Mesendoderm (in vitro differentiated cells): Measurements from ENCODE around the gene PATZ1.

Experiments
- DNase-seq: peaks from one replicate; pipeline ENCODE4 v3.0.0; 2013
- H2AK5ac ChIP-seq: 2 replicates; pipeline ENCODE4 v1.6.1; 2013; ENCODE audit warnings: low read length, inconsistent platforms
- H2BK120ac ChIP-seq: 2 replicates; pipeline ENCODE4 v1.6.1; 2013; ENCODE audit warnings: low read depth, mild to moderate bottlenecking, low read length, moderate library complexity, mixed read lengths
- H2BK15ac ChIP-seq: replicated peaks from 2 replicates; pipeline ENCODE4 v1.6.1; 2013; ENCODE audit warnings: low read depth, mild to moderate bottlenecking, moderate library complexity
- H2BK5ac ChIP-seq: 2 replicates; pipeline ENCODE4 v1.6.1; 2013; ENCODE audit warnings: low read length, inconsistent platforms
- H3K18ac ChIP-seq: 2 replicates; pipeline ENCODE4 v1.6.1; 2013; ENCODE audit warnings: mild to moderate bottlenecking, low read length, mixed read lengths
- H3K23ac ChIP-seq: one replicate; pipeline ENCODE4 v1.6.1; 2013; ENCODE audit warnings: low read length
- H3K27ac ChIP-seq: 2 replicates; pipeline ENCODE4 v1.5.1; 2013; ENCODE audit warnings: low read depth, mild to moderate bottlenecking, inconsistent platforms, low read length, moderate library complexity
- H3K27me3 ChIP-seq: 2 replicates; pipeline ENCODE4 v1.6.1; 2013; ENCODE audit warnings: low read length, control low read depth, mild to moderate bottlenecking, inconsistent platforms; ENCODE audit not compliant: insufficient read depth, poor library complexity
- H3K36me3 ChIP-seq: 2 replicates; pipeline ENCODE4 v1.6.1; 2013; ENCODE audit warnings: low read length, inconsistent platforms; ENCODE audit not compliant: control insufficient read depth, insufficient read depth
- H3K4ac ChIP-seq: one replicate; pipeline ENCODE4 v1.6.1; 2013; ENCODE audit warnings: low read depth, mild to moderate bottlenecking, low read length, moderate library complexity
- H3K4me1 ChIP-seq: 2 replicates; pipeline ENCODE4 v1.6.1; 2013; ENCODE audit warnings: low read depth, low read length, inconsistent platforms; ENCODE audit not compliant: control insufficient read depth
- H3K4me2 ChIP-seq: 2 replicates; pipeline ENCODE4 v1.6.1; 2013; ENCODE audit warnings: low read length
- H3K4me3 ChIP-seq: 2 replicates; pipeline ENCODE4 v1.5.1; 2013; ENCODE audit warnings: mild to moderate bottlenecking, low read length
- H3K56ac ChIP-seq: one replicate; pipeline ENCODE4 v1.6.1; 2013; ENCODE audit warnings: low read length
- H3K79me1 ChIP-seq: 2 replicates; pipeline ENCODE4 v1.6.1; 2013; ENCODE audit warnings: low read length, inconsistent platforms
- H3K79me2 ChIP-seq: 2 replicates; pipeline ENCODE4 v1.6.1; 2013; ENCODE audit warnings: mild to moderate bottlenecking, low read length; ENCODE audit not compliant: control insufficient read depth, insufficient read depth
- H3K9ac ChIP-seq: 2 replicates; pipeline ENCODE4 v1.6.1; 2013; ENCODE audit warnings: low read length, inconsistent platforms
- H4K5ac ChIP-seq: one replicate; pipeline ENCODE4 v1.6.1; 2013; ENCODE audit warnings: low read length
- H4K8ac ChIP-seq: one replicate; pipeline ENCODE4 v1.6.1; 2013; ENCODE audit warnings: low read depth, mild to moderate bottlenecking, control low read depth, low read length, moderate library complexity
- whole genome bisulfite sequencing: extraction: QIAGEN DNeasy Blood & Tissue Kit; methylation state at CpG from one replicate; pipeline ENCODE4 v1.1.7; 2013; ENCODE audit warnings: low lambda C conversion rate, missing lambda C conversion rate; ENCODE audit not compliant: insufficient coverage; ENCODE audit errors: extremely low coverage; 5-methylcytosine and 5-hydroxymethylcytosine counted together

The PATZ1 gene

GRCh38 chr22:31300896-31301295 is 45.2 kb downstream of the PATZ1 start:
- no peak for DNase-seq
- no peak overlapping the region for H3K27ac ChIP-seq
- H3K4me2 ChIP-seq, result no peak overlapping the region
- H3K23ac ChIP-seq, result no peak overlapping the region
- H2BK5ac ChIP-seq, result no peak overlapping the region
- H4K8ac ChIP-seq, result no peak overlapping the region
- no peaks in the 10 kb centered on the region for H3K79me2 ChIP-seq
- H3K18ac ChIP-seq, result no peak overlapping the region
- no peak overlapping the region for H2BK120ac ChIP-seq
- no peak overlapping the region for H2BK15ac ChIP-seq
- no CpG with 5 or more reads among the region's 3 CpGs for WGBS
- no peak overlapping the region for H3K4me3 ChIP-seq
- H3K56ac ChIP-seq, result no peak overlapping the region
- H3K27me3 ChIP-seq, result no peaks in the 10 kb centered on the region
- no peak overlapping the region for H3K4ac ChIP-seq
- H3K79me1 ChIP-seq, result no peaks in the 10 kb centered on the region
- H3K9ac ChIP-seq, result no peak overlapping the region
- no peak overlapping the region for H4K5ac ChIP-seq
- H3K4me1 ChIP-seq, result no peaks in the 10 kb centered on the region
- H3K36me3 ChIP-seq, result no peaks in the 10 kb centered on the region
- H2AK5ac ChIP-seq, result no peak overlapping the region

GRCh38 chr22:31295831-31296657 is 50.1 kb downstream of the PATZ1 start:
- Histone ChIP-seq H3K4ac (no peak overlapping the region), H4K8ac (no peak overlapping the region), H3K56ac (no peak overlapping the region), H2BK120ac (no peak overlapping the region), H4K5ac (no peak overlapping the region), H3K36me3 (no peaks in the 10 kb centered on the region), H2AK5ac (no peak overlapping the region), H3K79me1 (no peaks in the 10 kb centered on the region), H3K9ac (no peak overlapping the region), H3K4me2 (no peak overlapping the region), H3K4me1 (no peaks in the 10 kb centered on the region), H3K27ac (no peak overlapping the region), H3K4me3 (no peak overlapping the region), H3K27me3 (no peaks in the 10 kb centered on the region), H2BK5ac (no peak overlapping the region), H3K79me2 (no peaks in the 10 kb centered on the region), H3K18ac (no peak overlapping the region), H3K23ac (no peak overlapping the region), H2BK15ac (no peak overlapping the region)
- WGBS, result no CpG with 5 or more reads among the region's 5 CpGs
- no peak for DNase-seq

- Histone ChIP-seq H3K4ac (no peak overlapping the region), H3K79me1 (no peaks in the 10 kb centered on the region), H3K36me3 (no peaks in the 10 kb centered on the region), H2AK5ac (no peak overlapping the region), H3K4me2 (no peak overlapping the region), H3K9ac (no peak overlapping the region), H3K23ac (no peak overlapping the region), H4K8ac (no peak overlapping the region), H3K56ac (no peak overlapping the region), H3K27ac (no peak overlapping the region), H4K5ac (no peak overlapping the region), H3K4me3 (no peak overlapping the region), H3K79me2 (no peaks in the 10 kb centered on the region), H2BK120ac (no peak overlapping the region), H3K4me1 (no peaks in the 10 kb centered on the region), H2BK5ac (no peak overlapping the region), H3K18ac (no peak overlapping the region), H2BK15ac (no peak overlapping the region), H3K27me3 (no peaks in the 10 kb centered on the region)
- no CpG with 5 or more reads among the region's 3 CpGs for WGBS
- DNase-seq, result no peak
Observed at GRCh38 chr22:31295360-31295759, 50.8 kb downstream of the PATZ1 start.

- no peak within 1 kb of the TSS for H3K27ac ChIP-seq
- H2BK15ac ChIP-seq, result no peak within 1 kb of the TSS
- DNase-seq, result peak; percentile 96
- H2AK5ac ChIP-seq, result no peak within 1 kb of the TSS
- no peaks in the 10 kb centered on the region for H3K79me2 ChIP-seq
- H3K4me3 ChIP-seq, result no peak within 1 kb of the TSS
- no peak within 1 kb of the TSS for H4K8ac ChIP-seq
- H3K4me1 ChIP-seq, result no peaks in the 10 kb centered on the region
- no peak within 1 kb of the TSS for H3K23ac ChIP-seq
- no peak within 1 kb of the TSS for H3K4ac ChIP-seq
- no peaks in the 10 kb centered on the region for H3K79me1 ChIP-seq
- H3K18ac ChIP-seq, result no peak within 1 kb of the TSS
- no CpG with 5 or more reads among the region's 19 CpGs for WGBS
- no peak within 1 kb of the TSS for H2BK120ac ChIP-seq
- no peak within 1 kb of the TSS for H2BK5ac ChIP-seq
- H3K4me2 ChIP-seq, result peak within 1 kb of the TSS; percentile 47
- no peaks in the 10 kb centered on the region for H3K36me3 ChIP-seq
- H3K56ac ChIP-seq, result peak within 1 kb of the TSS; percentile 66
- no peak within 1 kb of the TSS for H4K5ac ChIP-seq
- H3K27me3 ChIP-seq, result no peaks in the 10 kb centered on the region
- H3K9ac ChIP-seq, result peak within 1 kb of the TSS; percentile 26
Observed at GRCh38 chr22:31292236-31292989, 53.7 kb downstream of the PATZ1 start, which contains the start of gene PIK3IP1. Gene PIK3IP1 (minus strand): TSS chr22:31292488. CDS start chr22:31292344, 144 bp downstream.

GRCh38 chr22:31291481-31292235 is 54.5 kb downstream of the PATZ1 start:
- Histone ChIP-seq H3K79me1 (no peaks in the 10 kb centered on the region), H4K8ac (no peak overlapping the region), H2BK5ac (no peak overlapping the region), H3K27ac (no peak overlapping the region), H3K79me2 (no peaks in the 10 kb centered on the region), H3K4me2 (peak overlapping the region; percentile 47), H3K4me1 (no peaks in the 10 kb centered on the region), H3K56ac (peak overlapping the region; percentile 66), H2AK5ac (no peak overlapping the region), H3K18ac (no peak overlapping the region), H3K4ac (no peak overlapping the region), H3K9ac (peak overlapping the region; percentile 26), H3K23ac (no peak overlapping the region), H4K5ac (no peak overlapping the region), H3K27me3 (no peaks in the 10 kb centered on the region), H2BK15ac (no peak overlapping the region), H3K4me3 (no peak overlapping the region), H3K36me3 (no peaks in the 10 kb centered on the region), H2BK120ac (no peak overlapping the region)
- peak; percentile 56 for DNase-seq
- no CpG with 5 or more reads among the region's 20 CpGs for WGBS
